Measurements from ENCODE around the gene ASPG.

ASPG gene

DNA sequence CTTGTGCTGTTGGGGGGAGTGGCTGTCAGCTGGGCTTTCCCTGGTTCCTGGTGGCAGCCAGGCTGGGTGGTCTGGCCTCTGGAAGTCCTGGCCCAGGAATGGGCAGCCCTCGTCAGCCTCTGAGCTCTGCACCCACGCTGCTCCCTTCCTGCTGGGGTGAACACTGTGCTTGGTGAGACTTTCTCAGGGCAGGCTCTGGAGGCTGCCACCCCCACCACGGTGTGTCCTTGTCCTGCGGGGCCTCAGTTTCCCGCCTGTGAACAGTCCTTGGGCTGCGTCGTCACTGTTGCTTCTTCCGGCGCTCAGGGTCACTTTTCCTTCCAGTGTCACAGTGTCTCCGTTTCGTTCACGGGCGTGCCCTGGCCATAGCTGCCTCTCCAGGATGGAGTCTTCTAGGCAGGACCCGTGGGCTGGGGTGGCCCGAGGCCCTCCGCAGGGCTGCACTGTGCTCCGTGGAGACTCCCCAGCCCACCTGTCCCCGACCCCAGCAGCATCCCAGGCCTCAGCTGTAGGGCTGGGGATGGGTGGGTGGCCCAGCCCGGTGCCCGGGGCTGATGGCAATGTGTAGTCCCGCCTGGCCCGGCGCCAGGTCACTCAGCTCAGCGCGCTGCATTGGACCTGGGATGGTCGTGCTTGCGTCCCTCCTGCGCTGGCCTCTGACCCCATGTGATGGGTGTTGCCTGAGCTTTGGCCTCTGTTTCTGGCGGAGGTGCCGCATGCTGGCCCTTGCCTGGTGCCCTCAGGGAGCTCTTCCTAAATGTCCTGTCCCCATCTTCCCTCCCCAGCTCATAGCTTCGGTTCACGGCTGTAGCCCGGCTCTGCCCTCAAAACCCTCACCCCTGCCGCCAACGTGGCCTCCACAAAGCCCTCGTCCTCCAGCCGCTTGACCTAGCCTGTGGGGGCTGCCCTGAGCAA lies 59.7 kb downstream of the ASPG start:
- no peak for DNase-seq (ENCODE audit: extremely low read depth, low read depth)
- TF ChIP-seq, protein P1, sequence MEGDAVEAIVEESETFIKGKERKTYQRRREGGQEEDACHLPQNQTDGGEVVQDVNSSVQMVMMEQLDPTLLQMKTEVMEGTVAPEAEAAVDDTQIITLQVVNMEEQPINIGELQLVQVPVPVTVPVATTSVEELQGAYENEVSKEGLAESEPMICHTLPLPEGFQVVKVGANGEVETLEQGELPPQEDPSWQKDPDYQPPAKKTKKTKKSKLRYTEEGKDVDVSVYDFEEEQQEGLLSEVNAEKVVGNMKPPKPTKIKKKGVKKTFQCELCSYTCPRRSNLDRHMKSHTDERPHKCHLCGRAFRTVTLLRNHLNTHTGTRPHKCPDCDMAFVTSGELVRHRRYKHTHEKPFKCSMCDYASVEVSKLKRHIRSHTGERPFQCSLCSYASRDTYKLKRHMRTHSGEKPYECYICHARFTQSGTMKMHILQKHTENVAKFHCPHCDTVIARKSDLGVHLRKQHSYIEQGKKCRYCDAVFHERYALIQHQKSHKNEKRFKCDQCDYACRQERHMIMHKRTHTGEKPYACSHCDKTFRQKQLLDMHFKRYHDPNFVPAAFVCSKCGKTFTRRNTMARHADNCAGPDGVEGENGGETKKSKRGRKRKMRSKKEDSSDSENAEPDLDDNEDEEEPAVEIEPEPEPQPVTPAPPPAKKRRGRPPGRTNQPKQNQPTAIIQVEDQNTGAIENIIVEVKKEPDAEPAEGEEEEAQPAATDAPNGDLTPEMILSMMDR (IDR thresholded peaks at IDR 0.05; ENCODE audit: low read depth, low read length): no peak

DNA sequence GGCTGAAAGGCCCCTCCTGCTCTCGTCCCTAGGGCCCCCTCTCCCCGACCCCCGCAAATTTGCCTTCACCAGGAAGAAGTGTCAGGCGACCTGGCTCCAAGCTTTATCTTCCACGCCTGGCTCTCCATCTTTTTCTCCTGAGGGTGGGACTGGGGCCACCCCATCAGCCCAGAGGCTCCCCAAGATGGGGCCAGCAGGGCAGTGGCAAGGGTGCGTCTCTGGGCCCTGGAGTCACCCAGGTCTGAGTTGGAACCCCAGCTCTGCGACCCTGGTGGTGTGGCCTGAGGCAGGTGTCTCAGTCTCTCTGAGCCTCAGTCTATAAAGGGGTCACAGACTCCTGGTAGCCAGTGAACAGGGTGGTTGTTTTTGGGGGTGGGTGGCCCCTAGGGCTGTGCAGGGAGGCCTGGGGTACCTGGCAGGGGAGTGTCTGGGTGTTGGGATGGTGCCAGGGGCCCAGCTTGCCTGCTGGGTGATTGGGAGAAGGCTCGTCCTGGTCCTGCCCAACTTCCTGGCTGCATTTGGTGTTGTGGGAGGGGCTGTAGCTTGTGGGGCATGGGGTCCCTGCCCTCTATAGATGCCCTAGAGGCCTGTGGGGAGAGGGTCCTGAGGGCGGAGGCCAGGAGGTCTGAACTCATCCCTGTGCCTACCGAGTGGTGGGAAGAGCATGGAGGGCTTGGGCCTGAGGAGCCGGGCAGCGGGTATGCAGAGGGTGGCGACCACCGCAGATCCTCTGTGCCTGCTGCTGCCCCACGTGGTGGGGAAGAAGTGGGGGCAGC lies 60.5 kb downstream of the ASPG start:
- TF ChIP-seq, protein P1 (IDR thresholded peaks at IDR 0.05; ENCODE audit: low read depth, low read length): no peak
- DNase-seq (ENCODE audit: extremely low read depth, low read depth): no peak

DNA sequence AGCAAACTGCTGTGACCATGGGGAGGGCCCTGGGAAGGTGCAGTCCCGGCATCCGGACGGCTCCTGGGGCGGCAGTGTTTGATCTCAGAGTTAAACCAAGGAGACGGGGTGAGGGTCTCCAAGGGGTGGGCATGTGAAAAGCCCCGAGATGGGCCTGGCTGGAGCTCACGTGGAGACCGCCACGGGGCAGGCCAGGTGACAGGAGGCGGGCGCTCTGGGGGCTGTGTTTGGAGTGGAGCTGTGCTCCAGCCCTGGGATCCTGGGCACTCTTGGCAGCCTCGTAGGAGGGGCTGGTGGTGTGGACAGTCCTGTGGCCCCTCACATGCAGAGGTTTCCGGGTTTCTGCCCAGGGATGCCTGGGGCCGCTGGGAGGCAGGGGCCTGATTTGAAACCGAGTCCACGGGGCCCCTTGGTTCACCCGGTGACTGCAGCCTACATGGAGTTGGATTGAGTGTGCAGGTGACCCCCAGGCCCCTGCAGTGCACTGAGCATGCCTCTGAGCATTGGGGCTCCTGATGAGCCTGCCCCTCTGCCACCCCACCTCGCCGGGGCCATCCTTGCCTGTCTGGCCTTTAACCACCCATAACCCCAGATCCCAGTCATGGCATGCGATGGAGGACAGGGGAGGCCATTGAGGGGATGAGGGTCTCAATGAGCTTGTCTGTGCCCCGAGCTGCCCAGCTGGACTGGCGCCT lies 61.3 kb downstream of the ASPG start:
- no peak for DNase-seq (ENCODE audit: extremely low read depth, low read depth)
- TF ChIP-seq, protein P1 (IDR thresholded peaks at IDR 0.05; ENCODE audit: low read depth, low read length): no peak

DNA sequence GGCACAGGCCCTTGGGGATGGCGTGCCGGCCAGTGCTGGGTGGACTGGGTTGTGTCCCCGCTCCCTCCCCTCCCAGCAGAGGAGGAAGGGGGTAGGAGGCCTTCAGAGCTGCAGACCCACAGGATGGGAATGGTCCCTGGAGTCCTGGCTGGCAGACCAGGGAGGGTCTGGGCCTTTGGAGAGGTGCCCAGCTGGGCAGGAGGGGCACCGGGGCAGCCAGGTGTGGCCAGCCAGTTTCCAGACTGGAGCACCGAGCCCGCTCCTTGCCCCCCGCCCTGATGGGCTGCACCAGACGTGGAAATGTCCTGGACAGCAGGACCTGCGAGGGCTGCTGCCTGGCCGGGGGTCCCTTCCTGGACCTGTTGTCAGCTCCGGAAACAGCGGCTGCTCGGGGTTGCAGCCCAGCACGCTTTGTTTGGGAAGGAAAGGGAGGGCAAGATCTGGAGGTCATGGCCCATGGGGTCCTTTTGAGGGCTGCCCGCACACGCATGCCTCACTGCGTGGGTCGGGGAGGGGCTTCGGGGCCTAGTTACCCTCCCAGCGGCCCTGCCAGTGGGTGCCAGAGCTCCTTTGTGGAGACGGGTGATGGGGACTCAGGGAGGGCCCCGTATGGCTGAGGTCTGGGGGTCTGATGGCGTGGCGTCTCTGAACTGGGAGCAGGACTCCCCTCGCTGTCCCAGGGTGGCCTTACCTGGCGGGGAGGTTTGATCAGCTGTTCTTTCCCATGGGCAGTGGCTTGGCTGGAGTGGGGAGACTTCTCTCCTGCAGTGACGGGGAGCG lies 62.0 kb downstream of the ASPG start:
- TF ChIP-seq, protein P1 (IDR thresholded peaks at IDR 0.05; ENCODE audit: low read depth, low read length): no peak
- no peak for DNase-seq (ENCODE audit: extremely low read depth, low read depth)

DNA sequence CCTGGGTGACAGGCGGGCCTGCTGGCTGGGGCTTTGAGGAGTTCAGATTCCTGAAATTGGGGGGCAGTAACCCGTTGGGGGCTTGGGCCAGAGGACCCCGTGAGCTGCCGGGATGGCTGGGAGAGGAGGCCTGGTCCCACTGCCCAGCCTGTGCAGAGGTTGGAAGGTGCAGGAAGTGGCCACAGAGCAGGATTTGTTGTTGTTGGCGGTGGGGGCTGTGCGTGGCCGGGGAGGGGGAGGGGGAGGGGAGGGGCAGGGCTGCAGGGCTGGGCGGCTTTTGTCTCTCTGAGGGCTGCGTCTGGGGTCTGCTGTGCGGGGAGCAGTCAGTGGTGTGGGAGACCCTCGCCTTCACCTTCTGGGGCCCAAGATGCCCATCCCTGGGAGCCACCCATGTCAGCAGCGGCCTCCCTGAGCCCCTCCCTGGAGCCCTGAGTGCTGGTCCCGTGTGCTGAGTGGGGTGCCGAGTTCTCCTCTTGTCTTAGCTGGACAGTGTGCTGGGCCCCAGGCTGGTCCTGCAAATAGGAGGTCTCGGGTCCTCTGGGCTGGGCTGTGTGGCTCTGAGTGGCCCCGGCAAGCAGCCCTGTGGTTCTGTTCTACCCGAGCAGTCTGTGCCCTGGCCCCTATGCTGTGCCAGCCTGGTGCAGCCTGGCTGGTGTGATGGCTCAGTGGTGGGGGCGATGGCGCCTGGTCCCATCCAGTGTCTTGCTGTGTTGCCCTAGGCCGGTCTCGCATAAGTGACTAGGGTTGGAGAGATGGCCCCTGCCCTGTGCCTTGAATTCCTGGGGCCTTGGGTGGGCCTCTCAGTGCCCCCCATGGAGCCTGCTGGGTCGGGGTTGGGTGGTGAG lies 63.2 kb downstream of the ASPG start:
- DNase-seq (ENCODE audit: extremely low read depth, low read depth): no peak
- TF ChIP-seq, protein P1 (IDR thresholded peaks at IDR 0.05; ENCODE audit: low read depth, low read length): no peak

DNA sequence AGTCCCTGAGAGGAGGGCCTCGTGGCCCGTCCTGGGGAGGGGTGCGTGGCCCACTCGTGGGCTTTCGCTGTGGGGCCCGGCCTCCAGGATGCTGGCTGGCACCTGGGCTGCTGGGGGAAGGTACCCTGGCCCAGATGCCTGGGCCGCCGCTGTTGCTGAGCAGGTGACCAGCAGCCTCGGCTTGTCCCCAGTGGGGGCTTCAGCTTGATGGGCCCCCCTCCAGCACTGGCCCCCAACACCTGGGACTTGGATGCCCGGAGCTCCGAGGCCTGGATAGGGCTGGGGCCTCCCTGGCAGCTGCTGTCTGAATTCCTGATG lies 63.7 kb downstream of the ASPG start:
- TF ChIP-seq, protein P1 (IDR thresholded peaks at IDR 0.05; ENCODE audit: low read depth, low read length): no peak
- no peak for DNase-seq (ENCODE audit: extremely low read depth, low read depth)

All from AG09319 (cell line).